LNCaP clone FGC (cell line): Measurements from ENCODE around the gene NIT1.
A peak's percentile ranks its signal among the peaks of the same experiment; 100 is the strongest.

ENCODE experiments used
- DNase-seq: peaks from one replicate; pipeline ENCODE4 v3.0.0-alpha.2; 2011; ENCODE audit warnings: low read depth
- H3K4me3 ChIP-seq: 2 replicates; pipeline ENCODE4 v1.5.1; 2011; ENCODE audit warnings: mild to moderate bottlenecking, low read depth, low read length, control low read depth
- CTCF ChIP-seq: IDR thresholded peaks from 2 replicates; pipeline ENCODE4 v1.5.1; 2012; ENCODE audit warnings: mild to moderate bottlenecking; ENCODE audit not compliant: control insufficient read depth, insufficient read depth; ENCODE audit errors: extremely low read depth

NIT1 gene

GRCh38 chr1:161137881-161138280 is 20.0 kb downstream of the NIT1 start:
- TF ChIP-seq CTCF = no peak
- no peak overlapping the region for H3K4me3 ChIP-seq
- DNase-seq = no peak

- TF ChIP-seq CTCF = no peak
- no peak for DNase-seq
- H3K4me3 ChIP-seq = no peak overlapping the region
Observed at GRCh38 chr1:161138431-161138830, 20.5 kb downstream of the NIT1 start.

- TF ChIP-seq CTCF = peak; percentile 36; the same call in 1 of the 2 replicates
- DNase-seq = no peak
- H3K4me3 ChIP-seq = no peak overlapping the region
Observed at GRCh38 chr1:161139766-161140165, 21.9 kb downstream of the NIT1 start.

GRCh38 chr1:161140755-161141400 is 23.0 kb downstream of the NIT1 start:
- H3K4me3 ChIP-seq = no peak overlapping the region
- DNase-seq = no peak
- TF ChIP-seq CTCF = no peak

GRCh38 chr1:161145832-161146231 is 27.9 kb downstream of the NIT1 start:
- no peak for TF ChIP-seq CTCF
- no peak overlapping the region for H3K4me3 ChIP-seq
- no peak for DNase-seq

GRCh38 chr1:161153176-161153575 is 35.3 kb downstream of the NIT1 start:
- no peak for DNase-seq
- TF ChIP-seq CTCF = no peak
- peak overlapping the region; percentile 74 for H3K4me3 ChIP-seq
